PC-9 (cell line): ENCODE measurements around the gene FCF1.

Source experiments
- EZH2 ChIP-seq: fragments of 200-600 bp; sonication (generic); IDR thresholded peaks from 2 replicates; pipeline ENCODE4 v1.8.0; 2017; ENCODE audit warnings: antibody characterized with exemption, low read depth
- TF ChIP-seq, protein P1 (sequence below): fragments of 200-600 bp; sonication (generic); conservative IDR thresholded peaks from 2 replicates; pipeline ENCODE4 v1.6.1; 2017; ENCODE audit warnings: mixed run types, antibody characterized with exemption, mild to moderate bottlenecking, moderate library complexity

DNA sequence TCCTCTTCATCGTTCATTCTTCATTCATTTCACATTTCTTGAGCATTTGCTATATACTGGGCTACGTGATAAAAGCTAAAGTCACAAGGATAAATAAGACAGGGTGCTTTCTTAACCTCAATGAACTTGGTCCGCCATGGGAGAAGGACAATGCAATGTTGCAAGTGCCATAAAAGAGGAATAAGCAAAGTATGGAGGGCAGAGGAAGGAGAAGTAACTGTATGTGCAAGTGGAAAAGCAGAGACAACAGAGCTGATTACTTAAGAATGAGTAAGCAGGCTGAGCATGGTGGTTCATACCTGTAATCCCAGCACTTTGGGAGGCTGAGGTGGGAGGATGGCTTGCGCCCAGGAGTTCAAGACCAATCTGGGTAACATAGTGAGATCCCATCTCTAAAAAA is 14.5 kb upstream of the FCF1 start:
- TF ChIP-seq, protein P1, sequence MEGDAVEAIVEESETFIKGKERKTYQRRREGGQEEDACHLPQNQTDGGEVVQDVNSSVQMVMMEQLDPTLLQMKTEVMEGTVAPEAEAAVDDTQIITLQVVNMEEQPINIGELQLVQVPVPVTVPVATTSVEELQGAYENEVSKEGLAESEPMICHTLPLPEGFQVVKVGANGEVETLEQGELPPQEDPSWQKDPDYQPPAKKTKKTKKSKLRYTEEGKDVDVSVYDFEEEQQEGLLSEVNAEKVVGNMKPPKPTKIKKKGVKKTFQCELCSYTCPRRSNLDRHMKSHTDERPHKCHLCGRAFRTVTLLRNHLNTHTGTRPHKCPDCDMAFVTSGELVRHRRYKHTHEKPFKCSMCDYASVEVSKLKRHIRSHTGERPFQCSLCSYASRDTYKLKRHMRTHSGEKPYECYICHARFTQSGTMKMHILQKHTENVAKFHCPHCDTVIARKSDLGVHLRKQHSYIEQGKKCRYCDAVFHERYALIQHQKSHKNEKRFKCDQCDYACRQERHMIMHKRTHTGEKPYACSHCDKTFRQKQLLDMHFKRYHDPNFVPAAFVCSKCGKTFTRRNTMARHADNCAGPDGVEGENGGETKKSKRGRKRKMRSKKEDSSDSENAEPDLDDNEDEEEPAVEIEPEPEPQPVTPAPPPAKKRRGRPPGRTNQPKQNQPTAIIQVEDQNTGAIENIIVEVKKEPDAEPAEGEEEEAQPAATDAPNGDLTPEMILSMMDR: no peak
- TF ChIP-seq EZH2: no peak
